ENCODE measurements around the gene TAGAP. TPM values are rescaled to one million over a fixed set of nuclear protein-coding genes. Genes with fewer than 3 reads are reported as not detected.
A peak's percentile ranks its signal among the peaks of the same experiment; 100 is the strongest.

TAGAP gene
- total and polyA plus RNA-seq, 9 of the 15 experiments (the other 6 are each of a cell fraction or from before 2014, with no cell fraction given) = 0.07 TPM; not detected in 8

GRCh38 chr6:159084493-159085091, 39.8 kb upstream of the TAGAP start (continued):
- TF ChIP-seq CHCHD3 (CRISPR knock-in tag; IDR thresholded peaks at IDR 0.05) = no peak
- TF ChIP-seq ZNF695 (CRISPR knock-in tag; IDR thresholded peaks at IDR 0.05) = no peak
- no peak for TF ChIP-seq TAF1 (IDR thresholded peaks at IDR 0.05; ENCODE audit: control insufficient read depth, extremely low read depth, insufficient read depth, low read length, severe bottlenecking)
- no peak for TF ChIP-seq SMARCB1 (IDR thresholded peaks at IDR 0.05; ENCODE audit: insufficient read length, low read depth)
- TF ChIP-seq DMBX1 (CRISPR knock-in tag; IDR thresholded peaks at IDR 0.05; ENCODE audit: borderline replicate concordance) = no peak
- TF ChIP-seq ZNF444 (CRISPR knock-in tag; IDR thresholded peaks at IDR 0.05) = no peak
- TF ChIP-seq TAF15 (IDR thresholded peaks at IDR 0.05; ENCODE audit: low read depth, low read length) = no peak
- TF ChIP-seq EP400 (IDR thresholded peaks at IDR 0.05) = no peak
- TF ChIP-seq PRPF4 (IDR thresholded peaks at IDR 0.05; ENCODE audit: insufficient read depth, low read depth, low read length, poor library complexity, severe bottlenecking) = no peak
- peak; percentile 53 for TF ChIP-seq POLR2H (tag; IDR thresholded peaks at IDR 0.05; ENCODE audit: low read depth)
- no peak for TF ChIP-seq NBN (IDR thresholded peaks at IDR 0.05; ENCODE audit: low read depth)
- no peak for TF ChIP-seq HDAC2 (IDR thresholded peaks at IDR 0.05)
- TF ChIP-seq NFXL1 (CRISPR knock-in tag; IDR thresholded peaks at IDR 0.05) = no peak
- no peak for TF ChIP-seq PHB2 (IDR thresholded peaks at IDR 0.05; ENCODE audit: low read depth)
- no peak for TF ChIP-seq ZNF143 (CRISPR knock-in tag; IDR thresholded peaks at IDR 0.05)
- peak; percentile 86 for TF ChIP-seq ZSCAN32 (CRISPR knock-in tag; IDR thresholded peaks at IDR 0.05)
- TF ChIP-seq EHMT2 (IDR thresholded peaks at IDR 0.05) = no peak
- no peak for TF ChIP-seq TOE1 (IDR thresholded peaks at IDR 0.05; ENCODE audit: borderline replicate concordance)
- no peak for TF ChIP-seq TOE1 (CRISPR knock-in tag; IDR thresholded peaks at IDR 0.05; ENCODE audit: borderline replicate concordance, low read depth)
- TF ChIP-seq OTX1 (CRISPR knock-in tag; IDR thresholded peaks at IDR 0.05) = no peak
- peak; percentile 54 for TF ChIP-seq MEF2A (IDR thresholded peaks at IDR 0.05; ENCODE audit: control insufficient read depth, low read depth, low read length)
- no peak for TF ChIP-seq POLR2G (IDR thresholded peaks at IDR 0.05; ENCODE audit: low read depth, low read length)
- TF ChIP-seq DPF2 (IDR thresholded peaks at IDR 0.05) = no peak
- TF ChIP-seq GABPA (tag; conservative IDR thresholded peaks at IDR 0.05; ENCODE audit: low read depth) = no peak
- TF ChIP-seq GATAD2A (IDR thresholded peaks at IDR 0.05) = no peak
- peak; percentile 64; the same call in 1 of the 2 replicates for TF ChIP-seq ATF7 (IDR thresholded peaks at IDR 0.05)
- TF ChIP-seq ZZZ3 (IDR thresholded peaks at IDR 0.05) = no peak
- TF ChIP-seq PRMT5 (CRISPR knock-in tag; IDR thresholded peaks at IDR 0.05) = no peak
- no peak for TF ChIP-seq NRF1 (conservative IDR thresholded peaks at IDR 0.05 in 1 of 2, IDR thresholded peaks at IDR 0.05 in 1 of 2)
- TF ChIP-seq SNIP1 (IDR thresholded peaks at IDR 0.05; ENCODE audit: low read depth) = no peak
- TF ChIP-seq CSDE1 (IDR thresholded peaks at IDR 0.05) = no peak
- TF ChIP-seq FOXO4 (CRISPR knock-in tag; IDR thresholded peaks at IDR 0.05) = no peak
- peak; percentile 34; the same call in 1 of the 2 replicates for TF ChIP-seq JUND (IDR thresholded peaks at IDR 0.05; ENCODE audit: borderline replicate concordance, low read depth, low read length)
- TF ChIP-seq JUND (tag; IDR thresholded peaks at IDR 0.05; ENCODE audit: borderline replicate concordance, low read depth, low read length) = no peak; the same call in 2 of the 3 replicates
